Epithelial cell of proximal tubule (primary cell): ENCODE measurements around the gene FAM171A1. TPM values are rescaled to one million over a fixed set of nuclear protein-coding genes. Genes with fewer than 3 reads are reported as not detected.

Source experiments
- DNase-seq: peaks from one replicate; pipeline ENCODE4 v3.0.0-alpha.2; 2011; ENCODE audit warnings: low read depth
- H3K4me3 ChIP-seq: 2 replicates; pipeline ENCODE4 v1.5.1; 2011; ENCODE audit warnings: low read depth, mild to moderate bottlenecking, low read length
- CTCF ChIP-seq: conservative IDR thresholded peaks from 2 replicates; pipeline ENCODE4 v1.5.1; 2012; ENCODE audit warnings: low read depth, mild to moderate bottlenecking, low read length
- total RNA-seq: library from RNA; depleted of rRNA; stranded (reverse); fragments of >200 nt; gene quantifications from 2 replicates; pipeline ENCODE4 v1.2.3, GENCODE V29; 2015

FAM171A1 gene
- total RNA-seq, 1 donor from 2014 or later = 20.2 TPM

DNA sequence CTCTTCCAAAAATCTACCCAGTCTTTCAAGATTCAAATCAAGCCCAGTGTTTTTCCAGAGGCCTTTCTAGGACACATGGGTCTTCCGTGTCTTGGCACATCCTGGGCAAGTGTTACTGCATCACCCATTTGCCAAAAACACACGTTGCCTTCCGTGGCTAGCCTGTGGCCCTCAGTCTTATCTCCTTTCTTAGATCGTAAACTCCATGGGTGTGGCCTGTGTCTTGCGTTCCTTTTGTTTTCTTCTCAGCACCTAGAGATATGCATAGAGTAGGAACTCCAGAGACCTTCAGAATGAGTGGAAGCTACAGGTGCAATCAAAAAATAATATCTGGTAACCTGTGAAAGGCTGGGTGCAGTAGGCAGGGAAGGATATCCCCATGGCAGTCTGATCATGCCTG, 146.1 kb downstream of the FAM171A1 start:
- TF ChIP-seq CTCF = no peak
- no peak overlapping the region for H3K4me3 ChIP-seq
- no peak for DNase-seq

DNA sequence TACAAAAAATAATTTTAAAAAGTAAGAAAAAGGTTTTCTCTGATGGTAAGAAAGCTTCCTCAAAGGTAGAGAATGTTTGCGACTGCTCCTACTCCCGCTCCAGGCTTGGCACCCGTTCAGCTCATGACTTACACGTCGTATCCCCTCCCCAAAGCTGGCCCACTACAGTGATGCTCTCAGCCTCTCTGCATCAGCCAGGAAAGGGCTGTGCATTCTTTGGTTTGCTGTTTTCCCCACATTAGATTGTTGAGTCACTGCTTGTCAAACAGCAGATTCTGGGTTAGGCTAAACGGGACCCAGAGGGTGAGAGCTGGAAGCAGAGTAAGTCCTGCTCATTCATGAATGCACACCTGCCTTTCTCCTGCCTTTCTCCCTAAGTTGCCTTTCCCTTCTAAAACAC, 147.9 kb downstream of the FAM171A1 start:
- H3K4me3 ChIP-seq = no peak overlapping the region
- no peak for DNase-seq
- TF ChIP-seq CTCF = no peak

DNA sequence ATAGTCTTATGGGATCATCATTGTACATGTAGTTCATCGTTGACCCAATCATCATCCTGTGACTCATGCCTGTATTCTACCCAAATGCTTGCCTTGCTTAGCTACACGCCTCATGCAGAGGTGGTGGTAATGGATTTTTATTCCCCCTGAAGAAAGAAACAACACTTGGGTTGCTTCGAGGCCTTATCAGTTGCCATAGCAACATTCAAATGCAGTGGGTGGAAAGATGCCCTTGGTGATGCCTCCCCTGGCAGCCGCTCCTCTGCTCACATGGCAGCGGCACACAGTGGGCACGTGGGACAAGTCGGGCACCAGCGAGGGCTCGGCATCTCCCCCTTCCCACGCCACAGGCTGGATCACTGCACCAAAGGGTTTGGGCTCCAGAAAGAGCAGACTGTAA, 148.6 kb downstream of the FAM171A1 start:
- H3K4me3 ChIP-seq = no peak overlapping the region
- no peak for TF ChIP-seq CTCF
- no peak for DNase-seq

GRCh38 chr10:15220445-15220844, 150.6 kb downstream of the FAM171A1 start:
- DNase-seq = no peak
- TF ChIP-seq CTCF = no peak
- H3K4me3 ChIP-seq = no peak overlapping the region

GRCh38 chr10:15216700-15217099, 154.4 kb downstream of the FAM171A1 start:
- DNase-seq = no peak
- H3K4me3 ChIP-seq = no peak overlapping the region
- no peak for TF ChIP-seq CTCF

GRCh38 chr10:15214237-15214636, 156.9 kb downstream of the FAM171A1 start:
- TF ChIP-seq CTCF = no peak
- DNase-seq = no peak
- no peak overlapping the region for H3K4me3 ChIP-seq

- no peak overlapping the region for H3K4me3 ChIP-seq
- TF ChIP-seq CTCF = no peak
- DNase-seq = no peak
Measured at GRCh38 chr10:15213461-15213861, 157.6 kb downstream of the FAM171A1 start.
